IPS-NIHi11 (cell line): ENCODE measurements around the gene NOL7.

Source experiments
- DNase-seq: peaks from one replicate; pipeline ENCODE4 v3.0.0; 2012; ENCODE audit warnings: mixed read lengths, low spot score

Gene NOL7

GRCh38 chr6:13654496-13654895 lies 39.4 kb downstream of the NOL7 start:
- no peak for DNase-seq

GRCh38 chr6:13655700-13656099 lies 40.6 kb downstream of the NOL7 start:
- DNase-seq, result no peak

- no peak for DNase-seq
Measured at GRCh38 chr6:13660273-13660672, 45.1 kb downstream of the NOL7 start.

GRCh38 chr6:13660893-13661292 lies 45.8 kb downstream of the NOL7 start:
- DNase-seq, result no peak

GRCh38 chr6:13661647-13662046 lies 46.5 kb downstream of the NOL7 start:
- DNase-seq, result no peak

GRCh38 chr6:13662651-13663334 lies 47.7 kb downstream of the NOL7 start:
- no peak for DNase-seq

GRCh38 chr6:13663986-13664385 lies 48.9 kb downstream of the NOL7 start:
- DNase-seq, result no peak

- no peak for DNase-seq
Measured at GRCh38 chr6:13664703-13665352, 49.7 kb downstream of the NOL7 start.

- no peak for DNase-seq
Measured at GRCh38 chr6:13666194-13667105, 51.3 kb downstream of the NOL7 start.

- no peak for DNase-seq
Measured at GRCh38 chr6:13667655-13668054, 52.5 kb downstream of the NOL7 start.

GRCh38 chr6:13668291-13668928 lies 53.3 kb downstream of the NOL7 start:
- no peak for DNase-seq

GRCh38 chr6:13669476-13669875 lies 54.3 kb downstream of the NOL7 start:
- DNase-seq, result no peak
